DMS114 treated with DMSO at 0.1 percent for 48 hours (cell line): ENCODE measurements around the gene OR2Z1.

Source experiments
- DNase-seq: peaks from one replicate; lab custom pipeline; 2025; ENCODE audit not compliant: unreplicated experiment; lab: John Stamatoyannopoulos, UW

OR2Z1 gene

GRCh38 chr19:8721334-8721733 lies at the start of gene OR2Z1:
Gene OR2Z1 (plus strand): TSS chr19:8721634. CDS start chr19:8731029, 9,395 bp downstream.
- DNase-seq, result no peak

GRCh38 chr19:8673276-8673891 lies 48.0 kb upstream of the OR2Z1 start:
- no peak for DNase-seq

- no peak for DNase-seq
Observed at GRCh38 chr19:8675066-8675465, 46.4 kb upstream of the OR2Z1 start.

GRCh38 chr19:8678244-8678807 lies 43.1 kb upstream of the OR2Z1 start:
- no peak for DNase-seq

- no peak for DNase-seq
Observed at GRCh38 chr19:8680676-8681344, 40.6 kb upstream of the OR2Z1 start.

- DNase-seq, result no peak
Observed at GRCh38 chr19:8681345-8682029, 39.9 kb upstream of the OR2Z1 start.

- DNase-seq, result no peak
Observed at GRCh38 chr19:8682472-8682871, 39.0 kb upstream of the OR2Z1 start.

GRCh38 chr19:8682931-8683330 lies 38.5 kb upstream of the OR2Z1 start:
- DNase-seq, result no peak

- DNase-seq, result no peak
Observed at GRCh38 chr19:8684001-8684902, 37.2 kb upstream of the OR2Z1 start.

- DNase-seq, result no peak
Observed at GRCh38 chr19:8686549-8686948, 34.9 kb upstream of the OR2Z1 start.

GRCh38 chr19:8688930-8689329 lies 32.5 kb upstream of the OR2Z1 start:
- DNase-seq, result no peak

- no peak for DNase-seq
Observed at GRCh38 chr19:8690753-8691539, 30.5 kb upstream of the OR2Z1 start.

- DNase-seq, result no peak
Observed at GRCh38 chr19:8695501-8695900, 25.9 kb upstream of the OR2Z1 start.

GRCh38 chr19:8695911-8696310 lies 25.5 kb upstream of the OR2Z1 start:
- no peak for DNase-seq

GRCh38 chr19:8696993-8697392 lies 24.4 kb upstream of the OR2Z1 start:
- no peak for DNase-seq

GRCh38 chr19:8697671-8698432 lies 23.6 kb upstream of the OR2Z1 start:
- DNase-seq, result no peak

- no peak for DNase-seq
Observed at GRCh38 chr19:8698433-8699063, 22.9 kb upstream of the OR2Z1 start, which contains the start of gene ACTL9. Gene ACTL9 (minus strand): TSS chr19:8698795. CDS start chr19:8698701, 94 bp downstream.

GRCh38 chr19:8699908-8700307 lies 21.5 kb upstream of the OR2Z1 start:
- no peak for DNase-seq

- DNase-seq, result no peak
Observed at GRCh38 chr19:8700956-8701355, 20.5 kb upstream of the OR2Z1 start.
